Activated naive CD8-positive, alpha-beta T cell (primary cell): ENCODE data around the gene PEX1.
"Not testable (repeated sequence)": the region's sequence is repeated elsewhere in the genome, so short reads cannot be mapped to it uniquely, and the experiment has no call there.

Experiments
- H3K27ac Mint-ChIP-seq: one replicate; pipeline ENCODE4 v1.8.0; 2021; ENCODE audit warnings: mixed read lengths
- H3K27me3 Mint-ChIP-seq: one replicate; pipeline ENCODE4 v1.8.0; 2021; ENCODE audit warnings: mixed read lengths
- H3K36me3 Mint-ChIP-seq: one replicate; pipeline ENCODE4 v1.8.0; 2021; ENCODE audit warnings: mixed read lengths
- H3K4me1 Mint-ChIP-seq: one replicate; pipeline ENCODE4 v1.8.0; 2021; ENCODE audit warnings: low read depth, mixed read lengths
- H3K4me3 Mint-ChIP-seq: one replicate; pipeline ENCODE4 v1.8.0; 2021; ENCODE audit warnings: mild to moderate bottlenecking, mixed read lengths
- H3K9me3 Mint-ChIP-seq: one replicate; pipeline ENCODE4 v1.8.0; 2021; ENCODE audit warnings: low read depth, mixed read lengths

Gene PEX1

DNA sequence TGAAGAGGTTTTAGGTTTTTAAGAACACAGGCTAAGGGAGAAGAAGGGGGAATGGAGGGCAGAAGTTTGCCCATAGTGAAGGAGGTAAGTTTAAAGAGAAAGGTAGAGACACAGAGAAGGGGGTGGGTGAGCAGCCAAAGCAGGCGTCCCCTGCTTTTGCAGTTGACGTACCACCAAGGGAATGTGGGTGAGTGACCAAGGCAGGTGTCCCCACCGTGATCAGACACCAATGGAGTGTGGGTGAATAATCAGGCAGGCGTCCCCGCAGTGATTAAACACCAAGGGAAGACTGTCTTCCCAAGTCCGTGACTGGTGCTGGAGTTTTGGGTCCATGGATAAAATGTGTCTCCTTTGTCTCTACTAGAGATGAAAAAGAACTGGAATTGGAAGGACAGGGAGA, 44.1 kb downstream of the PEX1 start:
- H3K36me3 Mint-ChIP-seq, H3K4me3 Mint-ChIP-seq, H3K27ac Mint-ChIP-seq, H3K4me1 Mint-ChIP-seq, H3K9me3 Mint-ChIP-seq, H3K27me3 Mint-ChIP-seq: not testable (repeated sequence)

DNA sequence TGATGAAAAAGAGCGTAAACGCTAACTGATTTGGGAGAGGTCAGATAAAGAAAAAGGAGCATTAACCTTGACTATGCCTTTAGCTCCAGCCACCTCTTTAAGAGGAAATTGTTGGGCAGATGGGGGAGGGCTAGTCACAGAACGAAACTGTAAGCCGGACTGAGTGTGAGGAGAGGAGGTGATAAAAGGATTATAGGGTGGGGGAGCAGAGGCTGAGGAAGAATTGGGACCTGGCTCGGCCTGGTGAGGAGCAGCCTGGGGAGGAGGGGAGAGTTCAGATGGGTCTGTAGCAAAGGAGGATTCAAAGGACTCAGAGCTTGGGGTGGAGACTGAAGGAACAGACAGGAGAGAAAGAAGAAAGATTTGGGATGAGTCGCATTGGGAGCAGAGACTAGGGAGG, 44.7 kb downstream of the PEX1 start:
- H3K4me1 Mint-ChIP-seq, H3K27me3 Mint-ChIP-seq, H3K27ac Mint-ChIP-seq, H3K4me3 Mint-ChIP-seq, H3K36me3 Mint-ChIP-seq, H3K9me3 Mint-ChIP-seq: not testable (repeated sequence)

DNA sequence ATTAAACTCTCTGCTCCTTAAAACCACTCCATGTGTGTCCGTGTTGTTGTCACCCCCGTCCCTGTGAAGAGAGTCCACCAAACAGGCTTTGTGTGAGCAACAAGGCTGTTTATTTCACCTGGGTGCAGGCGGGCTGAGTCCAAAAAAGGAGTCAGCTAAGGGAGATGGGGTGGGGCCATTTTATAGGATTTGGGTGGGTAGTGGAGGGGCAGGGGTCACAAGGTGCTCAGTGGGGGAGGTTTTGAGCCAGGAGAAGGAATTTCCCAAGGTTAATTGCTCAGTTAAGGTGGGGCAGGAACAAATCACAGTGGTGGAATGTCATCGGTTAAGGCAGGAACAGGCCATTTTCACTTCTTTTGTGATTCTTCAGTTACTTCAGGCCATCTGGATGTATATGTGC, 49.2 kb downstream of the PEX1 start:
- H3K4me1 Mint-ChIP-seq, H3K27ac Mint-ChIP-seq, H3K9me3 Mint-ChIP-seq, H3K27me3 Mint-ChIP-seq, H3K36me3 Mint-ChIP-seq, H3K4me3 Mint-ChIP-seq: not testable (repeated sequence)

DNA sequence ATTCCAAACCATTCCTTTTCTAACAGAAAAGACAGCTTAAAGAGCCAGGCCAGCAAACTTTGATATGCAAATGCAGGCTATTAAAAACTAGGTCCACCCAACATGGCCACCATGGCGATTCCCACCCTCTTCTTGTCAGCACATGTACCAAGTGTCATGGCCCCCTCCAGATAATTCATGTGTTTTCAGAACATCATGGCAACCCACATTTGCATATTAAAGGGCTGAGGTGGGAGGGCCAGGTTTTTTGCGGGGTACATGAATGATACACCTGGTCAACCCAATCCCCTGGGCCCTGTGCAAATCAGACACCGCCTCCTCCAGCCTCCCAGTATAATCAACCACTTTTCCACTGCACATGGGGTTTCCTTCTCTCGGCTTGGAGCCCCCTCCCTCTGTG, 49.6 kb downstream of the PEX1 start:
- H3K27me3 Mint-ChIP-seq, result no peaks in the 10 kb centered on the region
- H3K27ac Mint-ChIP-seq, result no peak overlapping the region
- H3K9me3 Mint-ChIP-seq, result no peaks in the 10 kb centered on the region
- peaks cover 3% of the 10 kb centered on the region for H3K36me3 Mint-ChIP-seq
- H3K4me3 Mint-ChIP-seq, result no peak overlapping the region
- H3K4me1 Mint-ChIP-seq, result no peaks in the 10 kb centered on the region

DNA sequence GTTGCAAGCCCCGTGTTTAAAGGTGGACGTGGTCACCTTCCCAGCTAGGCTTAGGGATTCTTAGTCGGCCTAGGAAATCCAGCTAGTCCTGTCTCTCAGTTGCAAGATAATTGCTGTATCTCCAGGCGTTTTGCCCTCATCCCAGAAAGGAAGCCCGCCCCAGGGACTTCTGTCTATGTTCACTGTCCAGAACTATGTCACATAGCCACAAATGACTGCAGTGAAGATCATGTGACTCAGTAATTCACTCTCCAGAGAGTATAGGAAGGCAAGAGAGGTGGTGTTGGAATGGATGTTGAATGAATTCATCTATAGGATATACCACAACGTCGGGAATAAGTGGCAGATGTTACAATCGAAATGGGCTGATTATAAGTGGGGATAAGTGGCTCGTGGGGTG, 50.2 kb downstream of the PEX1 start:
- Mint-ChIP-seq H3K4me3 (no peak overlapping the region), H3K4me1 (no peaks in the 10 kb centered on the region), H3K36me3 (peaks cover 3% of the 10 kb centered on the region), H3K27me3 (no peaks in the 10 kb centered on the region), H3K9me3 (no peaks in the 10 kb centered on the region), H3K27ac (no peak overlapping the region)

DNA sequence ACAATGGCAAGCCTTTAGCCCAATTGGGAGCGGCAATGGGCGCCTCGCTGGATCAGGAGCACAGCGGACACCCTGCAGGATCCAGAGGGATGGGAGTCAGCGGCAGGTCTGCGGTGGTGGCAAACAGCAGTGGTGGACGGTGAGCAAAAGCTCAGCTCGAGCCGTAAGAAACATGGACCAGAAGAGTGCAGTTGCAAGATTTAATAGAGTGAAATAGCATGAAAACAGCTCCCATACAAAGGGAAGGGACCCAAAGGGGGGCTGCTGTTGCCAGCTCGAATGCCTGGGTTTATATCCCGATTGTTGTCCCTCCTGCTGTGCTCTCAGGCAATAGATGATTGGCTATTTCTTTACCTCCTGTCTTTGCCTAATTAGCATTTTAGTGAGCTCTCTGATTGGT, 50.6 kb downstream of the PEX1 start, which contains the start of gene ERVW-1:
Gene ERVW-1, minus strand, starts transcription at position 266 of the 400 bp plus-strand sequence. CDS start 7,565 bp downstream, outside the sequence.
- H3K36me3 Mint-ChIP-seq, H3K27ac Mint-ChIP-seq, H3K4me3 Mint-ChIP-seq, H3K4me1 Mint-ChIP-seq, H3K9me3 Mint-ChIP-seq, H3K27me3 Mint-ChIP-seq: not testable (repeated sequence)

DNA sequence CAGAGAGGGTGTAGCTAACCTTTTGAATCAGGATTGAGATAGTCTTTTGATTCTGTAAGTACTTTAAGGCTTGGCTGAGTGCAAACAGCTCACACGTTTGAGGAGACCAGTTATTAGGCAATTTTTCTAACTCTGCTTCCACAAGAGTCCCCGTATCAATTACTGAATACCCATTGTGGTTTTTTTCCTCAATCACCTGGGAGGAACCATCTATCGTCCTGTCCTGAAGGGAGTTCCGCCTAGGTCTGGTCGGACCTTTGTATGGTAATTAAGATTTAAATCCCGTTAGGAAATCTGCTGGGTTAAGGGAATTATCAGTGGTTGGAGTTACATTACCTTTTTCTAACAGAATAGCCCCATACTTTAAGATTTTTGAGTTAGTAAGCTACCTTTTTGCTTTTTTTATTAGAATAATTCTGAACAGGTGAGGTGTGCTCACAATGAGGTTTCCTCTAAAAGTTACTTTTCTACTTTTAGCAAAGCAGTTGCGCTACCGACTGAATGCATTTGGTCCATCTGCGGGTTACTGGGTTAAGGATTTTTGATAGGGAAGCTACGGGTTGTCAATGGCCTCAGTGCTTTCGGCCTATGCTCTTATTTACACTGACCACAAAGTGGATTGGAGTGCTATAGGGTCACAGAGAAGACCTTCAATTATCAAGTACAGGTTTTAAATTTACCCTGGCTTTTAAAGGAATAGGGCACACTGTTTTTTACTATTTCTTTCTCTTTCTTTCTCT, 52.3 kb downstream of the PEX1 start:
- H3K4me1 Mint-ChIP-seq, H3K36me3 Mint-ChIP-seq, H3K4me3 Mint-ChIP-seq, H3K27me3 Mint-ChIP-seq, H3K9me3 Mint-ChIP-seq, H3K27ac Mint-ChIP-seq: not testable (repeated sequence)

DNA sequence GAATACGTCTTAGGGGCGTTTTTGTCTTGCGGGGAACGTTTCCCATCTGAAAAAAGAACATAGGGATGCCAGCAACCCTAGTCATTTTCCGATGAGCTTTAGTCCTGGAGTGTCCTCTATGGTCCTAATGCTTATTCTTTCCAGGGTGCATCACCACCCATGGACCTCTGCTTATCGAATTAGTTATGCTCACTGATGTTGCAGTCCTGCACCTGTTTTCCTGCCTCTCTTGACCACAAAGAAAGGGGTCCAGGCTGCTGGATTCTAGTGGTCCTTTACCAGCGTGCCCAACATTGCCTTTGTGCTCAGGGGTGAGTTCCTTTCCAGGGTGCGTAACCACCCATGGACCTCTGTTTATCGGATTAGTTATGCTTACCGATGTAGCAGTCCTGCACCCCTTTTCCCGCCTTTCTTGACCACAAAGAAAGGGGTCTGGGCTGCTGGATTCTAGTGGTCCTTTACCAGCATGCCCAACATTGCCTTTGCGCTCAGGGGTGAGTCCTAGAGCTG, 53.0 kb downstream of the PEX1 start:
- H3K9me3 Mint-ChIP-seq, H3K27ac Mint-ChIP-seq, H3K27me3 Mint-ChIP-seq, H3K4me1 Mint-ChIP-seq, H3K4me3 Mint-ChIP-seq, H3K36me3 Mint-ChIP-seq: not testable (repeated sequence)

DNA sequence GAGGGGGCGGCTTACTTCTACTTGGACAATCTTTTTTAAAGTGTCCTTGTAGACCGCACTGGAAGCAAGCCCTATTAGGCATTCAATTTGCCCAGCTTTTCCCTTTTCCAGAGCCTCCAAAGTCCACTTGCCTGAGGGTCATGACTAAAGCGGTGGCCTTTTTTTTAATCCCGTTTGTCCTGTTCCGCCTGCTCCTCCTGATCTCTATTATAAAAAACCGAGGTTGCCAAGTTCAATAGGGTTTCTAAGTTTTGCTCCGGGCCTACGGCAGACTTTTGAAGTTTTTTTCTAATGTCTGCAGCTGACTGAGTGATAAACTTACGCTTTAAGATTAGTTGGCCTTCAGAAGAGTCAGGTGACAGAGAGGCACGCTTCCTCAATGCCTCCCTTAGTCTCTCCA, 54.3 kb downstream of the PEX1 start:
- not testable (repeated sequence) for H3K4me1 Mint-ChIP-seq, H3K4me3 Mint-ChIP-seq, H3K27ac Mint-ChIP-seq, H3K36me3 Mint-ChIP-seq, H3K9me3 Mint-ChIP-seq, H3K27me3 Mint-ChIP-seq

DNA sequence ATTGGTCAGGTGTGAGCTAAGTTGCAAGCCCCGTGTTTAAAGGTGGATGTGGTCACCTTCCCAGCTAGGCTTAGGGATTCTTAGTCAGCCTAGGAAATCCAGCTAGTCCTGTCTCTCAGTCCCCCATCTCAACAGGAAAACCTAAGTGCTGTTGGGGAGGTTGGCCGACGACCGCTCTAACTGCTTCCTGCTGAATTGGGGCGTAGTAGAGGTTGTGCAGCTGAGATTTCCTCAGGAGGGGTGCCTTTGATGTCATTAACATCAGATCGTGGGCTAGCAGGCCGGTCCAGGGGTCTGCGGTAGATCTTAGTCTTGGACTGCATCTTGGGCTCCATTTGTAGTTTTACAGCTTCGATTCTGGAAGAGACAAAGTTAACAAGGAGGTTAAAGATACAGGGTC, 59.7 kb downstream of the PEX1 start:
- not testable (repeated sequence) for H3K36me3 Mint-ChIP-seq, H3K4me1 Mint-ChIP-seq, H3K9me3 Mint-ChIP-seq, H3K27me3 Mint-ChIP-seq, H3K27ac Mint-ChIP-seq, H3K4me3 Mint-ChIP-seq

DNA sequence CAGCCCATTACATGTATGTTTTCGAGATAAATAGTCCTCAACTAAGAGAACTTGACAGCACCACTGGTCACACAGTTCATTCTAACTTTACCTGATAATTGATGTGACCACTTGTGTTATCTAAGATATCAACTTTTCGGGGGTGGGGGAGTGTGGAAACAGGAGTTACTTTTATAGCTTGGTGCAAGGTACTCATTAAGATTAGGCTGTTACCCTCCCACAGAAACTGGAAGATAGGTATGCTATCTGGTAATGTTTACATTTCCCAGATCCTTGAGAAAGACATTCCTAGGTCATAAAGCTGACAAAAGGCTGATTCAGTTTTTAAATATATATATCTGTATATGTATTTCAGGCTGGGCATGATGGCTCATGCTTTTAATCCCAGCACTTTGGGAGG, 61.6 kb downstream of the PEX1 start:
- H3K4me1 Mint-ChIP-seq, result no peaks in the 10 kb centered on the region
- no peaks in the 10 kb centered on the region for H3K9me3 Mint-ChIP-seq
- H3K27me3 Mint-ChIP-seq, result no peaks in the 10 kb centered on the region
- no peak overlapping the region for H3K27ac Mint-ChIP-seq
- H3K36me3 Mint-ChIP-seq, result peaks cover 8% of the 10 kb centered on the region
- H3K4me3 Mint-ChIP-seq, result no peak overlapping the region

DNA sequence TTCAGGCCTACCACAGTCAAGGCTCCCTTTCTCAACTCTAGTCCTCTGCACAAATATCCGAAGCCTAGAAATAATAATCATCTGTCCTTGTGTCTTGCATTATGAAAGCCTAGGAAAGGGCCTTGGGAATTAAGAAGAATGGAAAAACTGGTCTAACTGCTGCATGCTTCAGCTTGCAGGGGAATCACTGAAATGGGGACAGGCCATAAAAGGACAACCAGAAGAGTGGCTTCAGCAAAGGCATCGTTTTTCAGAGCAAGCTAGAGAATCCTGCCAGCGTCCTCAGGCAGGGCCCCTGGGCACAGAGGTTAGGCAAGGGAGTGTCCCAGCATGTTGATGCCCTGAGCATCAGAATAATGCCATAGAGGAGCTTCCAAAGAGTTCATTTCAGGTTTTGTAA, 63.8 kb downstream of the PEX1 start:
- Mint-ChIP-seq H3K9me3 (no peaks in the 10 kb centered on the region), H3K4me3 (no peak overlapping the region), H3K4me1 (no peaks in the 10 kb centered on the region), H3K36me3 (peaks cover 10% of the 10 kb centered on the region), H3K27me3 (no peaks in the 10 kb centered on the region), H3K27ac (no peak overlapping the region)

DNA sequence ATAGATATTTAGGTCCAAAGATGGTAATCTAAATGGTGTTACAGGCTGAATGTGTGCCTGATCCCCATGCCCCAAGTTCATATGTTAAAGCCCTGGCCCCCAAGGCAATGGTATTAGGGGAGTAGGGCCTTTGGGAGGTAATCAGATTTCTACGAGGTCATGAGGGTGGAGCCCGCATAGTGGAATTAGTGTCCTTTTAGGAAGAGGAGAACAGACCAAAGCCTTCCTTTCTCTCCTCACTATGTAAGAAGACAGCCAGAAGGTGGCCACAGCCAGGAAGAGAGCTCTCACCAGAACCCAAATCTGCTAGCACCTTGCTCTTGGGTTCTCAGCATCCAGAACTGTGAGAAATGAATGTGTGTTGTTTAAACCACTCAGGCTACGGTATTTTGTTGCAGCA, 65.8 kb downstream of the PEX1 start:
- H3K27me3 Mint-ChIP-seq, result no peaks in the 10 kb centered on the region
- H3K4me3 Mint-ChIP-seq, result no peak overlapping the region
- H3K9me3 Mint-ChIP-seq, result no peaks in the 10 kb centered on the region
- H3K4me1 Mint-ChIP-seq, result no peaks in the 10 kb centered on the region
- H3K27ac Mint-ChIP-seq, result no peak overlapping the region
- H3K36me3 Mint-ChIP-seq, result peaks cover 7% of the 10 kb centered on the region

DNA sequence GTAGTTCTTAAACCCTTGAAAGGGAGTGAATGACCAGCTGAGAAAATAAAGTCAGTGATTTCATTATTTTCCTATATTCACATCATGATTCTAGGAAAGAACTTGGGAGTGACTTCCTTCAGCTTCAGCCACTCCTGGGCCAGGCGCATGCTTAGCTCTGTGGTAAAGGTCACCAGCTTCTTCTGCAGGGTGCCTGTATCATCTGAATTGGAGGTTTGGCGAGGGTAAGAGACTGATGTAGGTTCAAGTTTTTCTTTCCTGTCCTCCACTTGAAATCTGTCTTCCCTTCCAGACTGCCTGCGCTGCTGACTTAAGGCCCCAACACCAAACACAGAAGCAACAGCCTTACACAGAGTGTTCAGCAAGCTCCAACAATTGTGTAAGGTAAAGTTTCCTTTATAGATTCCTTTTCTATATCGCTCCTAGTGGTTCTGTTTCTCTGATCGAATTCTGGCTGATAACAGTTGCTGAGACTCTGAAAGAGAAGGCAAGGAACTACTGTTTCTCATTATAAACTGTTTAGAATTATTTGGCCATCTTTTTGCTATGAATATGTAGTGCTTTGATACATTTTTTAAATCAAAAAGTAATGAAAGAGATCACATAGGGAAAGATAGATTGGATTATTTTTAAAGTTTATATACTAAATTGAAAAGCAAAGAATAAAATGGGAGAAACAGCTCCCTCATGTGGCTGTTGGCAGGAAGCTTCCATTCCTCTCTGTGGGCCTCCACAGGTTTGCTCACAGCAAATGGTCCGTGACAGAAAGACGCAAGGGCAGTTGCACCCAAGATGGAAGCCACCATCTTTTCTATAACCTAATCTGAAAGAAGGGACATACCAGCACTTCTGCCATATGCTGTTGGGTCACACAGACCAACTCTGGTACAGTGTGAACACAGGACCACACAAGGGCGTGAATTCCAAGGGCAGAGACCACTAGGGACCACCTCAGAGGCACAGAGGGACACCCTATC, 67.0 kb downstream of the PEX1 start:
- Mint-ChIP-seq H3K36me3 (peaks cover 7% of the 10 kb centered on the region), H3K9me3 (no peaks in the 10 kb centered on the region)

DNA sequence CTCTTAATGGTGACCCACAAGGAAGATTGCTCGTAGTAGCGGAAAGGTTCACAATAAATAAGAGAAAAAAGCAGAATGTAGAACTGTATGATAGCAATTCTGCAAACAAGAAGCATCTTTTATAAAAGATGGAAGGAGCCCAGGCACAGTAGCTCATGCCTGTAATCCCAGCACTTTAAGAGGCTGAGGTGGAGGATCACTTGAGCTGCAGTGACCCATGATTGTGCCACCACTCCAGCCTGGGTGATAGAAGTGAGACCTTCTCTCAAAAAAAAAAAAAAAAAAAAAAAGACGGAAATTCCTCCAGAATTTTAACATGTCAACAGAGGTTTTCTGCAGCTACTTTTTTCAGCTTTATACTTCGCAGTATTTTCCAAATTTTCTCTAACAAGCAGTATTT, 67.8 kb downstream of the PEX1 start:
- no peaks in the 10 kb centered on the region for H3K9me3 Mint-ChIP-seq
- no peak overlapping the region for H3K4me3 Mint-ChIP-seq
- H3K36me3 Mint-ChIP-seq, result peaks cover 13% of the 10 kb centered on the region
- no peaks in the 10 kb centered on the region for H3K4me1 Mint-ChIP-seq
- H3K27me3 Mint-ChIP-seq, result no peaks in the 10 kb centered on the region
- no peak overlapping the region for H3K27ac Mint-ChIP-seq

More for the DNA sequence above, 67.0 kb downstream of the PEX1 start:
- Mint-ChIP-seq H3K27me3 (no peaks in the 10 kb centered on the region), H3K4me1 (no peaks in the 10 kb centered on the region), H3K4me3 (no peak overlapping the region), H3K27ac (no peak overlapping the region)
